ENCODE data around the gene SYT12.

Gene SYT12, protein sequence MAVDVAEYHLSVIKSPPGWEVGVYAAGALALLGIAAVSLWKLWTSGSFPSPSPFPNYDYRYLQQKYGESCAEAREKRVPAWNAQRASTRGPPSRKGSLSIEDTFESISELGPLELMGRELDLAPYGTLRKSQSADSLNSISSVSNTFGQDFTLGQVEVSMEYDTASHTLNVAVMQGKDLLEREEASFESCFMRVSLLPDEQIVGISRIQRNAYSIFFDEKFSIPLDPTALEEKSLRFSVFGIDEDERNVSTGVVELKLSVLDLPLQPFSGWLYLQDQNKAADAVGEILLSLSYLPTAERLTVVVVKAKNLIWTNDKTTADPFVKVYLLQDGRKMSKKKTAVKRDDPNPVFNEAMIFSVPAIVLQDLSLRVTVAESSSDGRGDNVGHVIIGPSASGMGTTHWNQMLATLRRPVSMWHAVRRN

DNA sequence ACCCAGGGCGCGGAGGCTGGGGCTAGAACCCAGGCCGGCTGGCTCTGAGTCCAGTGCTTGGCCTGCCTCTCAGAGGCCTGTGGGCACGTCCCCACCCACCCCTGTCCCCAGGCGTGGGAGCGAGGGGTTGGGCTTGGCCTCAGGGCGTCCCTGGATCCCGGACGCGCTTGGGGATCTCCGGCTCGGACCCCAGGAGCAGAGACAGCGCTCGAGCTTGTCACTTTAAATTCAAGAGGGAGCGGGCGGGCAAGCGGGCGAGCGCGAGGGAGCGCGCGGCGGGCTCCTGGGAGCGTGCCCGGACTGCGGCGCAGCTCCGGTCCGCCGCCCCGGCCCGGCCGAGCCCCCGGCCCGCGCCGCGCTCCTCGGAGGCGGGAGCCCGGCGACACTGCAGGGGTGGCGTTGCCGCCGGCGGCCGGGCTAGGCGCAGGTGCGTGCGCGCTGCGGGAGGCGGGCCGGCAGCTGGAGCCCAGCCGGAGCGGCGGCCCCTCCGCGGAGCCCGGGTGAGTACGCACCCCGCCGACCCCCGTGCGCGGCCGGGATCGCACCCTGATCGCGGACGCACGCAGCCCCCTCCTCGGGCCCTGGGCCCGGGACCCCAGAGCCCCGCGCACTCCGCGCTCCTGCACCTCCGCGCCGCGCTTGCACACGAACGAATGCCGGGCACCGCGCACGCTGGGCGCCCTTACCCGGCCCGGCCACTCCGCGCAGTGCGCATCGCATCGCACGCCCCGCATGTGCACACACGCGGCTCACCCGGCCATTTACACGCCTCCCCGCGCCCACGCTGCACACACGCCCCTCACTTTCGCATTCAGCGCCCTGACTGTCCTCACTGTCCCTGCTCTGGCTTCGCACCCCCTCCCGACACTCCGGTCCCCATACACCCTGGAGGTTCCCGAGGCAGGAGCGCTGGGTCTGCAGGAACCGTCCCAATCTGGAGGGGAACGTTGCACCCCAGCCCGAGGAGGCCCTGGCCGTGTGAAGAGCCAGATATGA, at the start of gene SYT12:
Gene SYT12, plus strand, starts transcription at position 174 of the 996 bp plus-strand sequence. CDS start 7,011 bp downstream, outside the sequence.
- DNase-seq (ENCODE audit: low read depth): no peak
- peak within 1 kb of the TSS; percentile 47 for H3K4me3 ChIP-seq (ENCODE audit: control insufficient read depth, low read depth, low read length)

DNA sequence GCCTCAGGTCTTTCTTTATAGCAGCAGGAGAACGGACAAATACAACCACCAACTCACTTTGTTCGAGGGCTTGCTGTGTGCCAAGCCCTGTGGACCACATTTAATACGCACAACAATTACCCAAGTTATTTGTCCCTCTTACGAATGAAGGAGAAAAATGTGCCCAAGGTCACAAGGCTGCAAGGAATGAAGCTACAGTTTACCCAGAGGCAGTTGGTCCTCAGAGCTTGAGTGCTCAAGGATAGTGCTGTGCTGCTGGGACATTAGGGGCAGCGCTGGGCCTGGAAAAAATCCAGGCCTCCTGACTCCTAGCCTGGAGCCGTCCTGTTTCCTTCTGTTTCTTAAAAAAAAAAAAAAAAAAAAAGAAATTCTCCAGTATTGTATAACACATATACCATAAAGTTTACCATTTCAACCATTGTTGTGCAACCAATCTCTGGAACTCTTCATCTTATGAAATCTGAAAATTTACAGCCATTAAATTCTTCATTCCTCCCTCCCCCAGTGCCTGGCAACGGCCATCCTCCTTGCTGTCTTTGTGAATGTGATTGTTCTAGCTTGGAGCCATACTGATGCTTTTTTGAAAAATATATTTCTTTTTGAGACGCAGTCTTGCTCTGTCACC, 48.9 kb upstream of the SYT12 start:
- no peak overlapping the region for H3K4me3 ChIP-seq (ENCODE audit: control insufficient read depth, low read depth, low read length)
- DNase-seq (ENCODE audit: low read depth): no peak
- TF ChIP-seq, protein P1, sequence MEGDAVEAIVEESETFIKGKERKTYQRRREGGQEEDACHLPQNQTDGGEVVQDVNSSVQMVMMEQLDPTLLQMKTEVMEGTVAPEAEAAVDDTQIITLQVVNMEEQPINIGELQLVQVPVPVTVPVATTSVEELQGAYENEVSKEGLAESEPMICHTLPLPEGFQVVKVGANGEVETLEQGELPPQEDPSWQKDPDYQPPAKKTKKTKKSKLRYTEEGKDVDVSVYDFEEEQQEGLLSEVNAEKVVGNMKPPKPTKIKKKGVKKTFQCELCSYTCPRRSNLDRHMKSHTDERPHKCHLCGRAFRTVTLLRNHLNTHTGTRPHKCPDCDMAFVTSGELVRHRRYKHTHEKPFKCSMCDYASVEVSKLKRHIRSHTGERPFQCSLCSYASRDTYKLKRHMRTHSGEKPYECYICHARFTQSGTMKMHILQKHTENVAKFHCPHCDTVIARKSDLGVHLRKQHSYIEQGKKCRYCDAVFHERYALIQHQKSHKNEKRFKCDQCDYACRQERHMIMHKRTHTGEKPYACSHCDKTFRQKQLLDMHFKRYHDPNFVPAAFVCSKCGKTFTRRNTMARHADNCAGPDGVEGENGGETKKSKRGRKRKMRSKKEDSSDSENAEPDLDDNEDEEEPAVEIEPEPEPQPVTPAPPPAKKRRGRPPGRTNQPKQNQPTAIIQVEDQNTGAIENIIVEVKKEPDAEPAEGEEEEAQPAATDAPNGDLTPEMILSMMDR (IDR thresholded peaks at IDR 0.05; ENCODE audit: control insufficient read depth, insufficient read depth, low read depth, low read length, missing control alignments): no peak

More for the DNA sequence above, at the start of gene SYT12:
- TF ChIP-seq, protein P1 (IDR thresholded peaks at IDR 0.05; ENCODE audit: control insufficient read depth, insufficient read depth, low read depth, low read length, missing control alignments): no peak

DNA sequence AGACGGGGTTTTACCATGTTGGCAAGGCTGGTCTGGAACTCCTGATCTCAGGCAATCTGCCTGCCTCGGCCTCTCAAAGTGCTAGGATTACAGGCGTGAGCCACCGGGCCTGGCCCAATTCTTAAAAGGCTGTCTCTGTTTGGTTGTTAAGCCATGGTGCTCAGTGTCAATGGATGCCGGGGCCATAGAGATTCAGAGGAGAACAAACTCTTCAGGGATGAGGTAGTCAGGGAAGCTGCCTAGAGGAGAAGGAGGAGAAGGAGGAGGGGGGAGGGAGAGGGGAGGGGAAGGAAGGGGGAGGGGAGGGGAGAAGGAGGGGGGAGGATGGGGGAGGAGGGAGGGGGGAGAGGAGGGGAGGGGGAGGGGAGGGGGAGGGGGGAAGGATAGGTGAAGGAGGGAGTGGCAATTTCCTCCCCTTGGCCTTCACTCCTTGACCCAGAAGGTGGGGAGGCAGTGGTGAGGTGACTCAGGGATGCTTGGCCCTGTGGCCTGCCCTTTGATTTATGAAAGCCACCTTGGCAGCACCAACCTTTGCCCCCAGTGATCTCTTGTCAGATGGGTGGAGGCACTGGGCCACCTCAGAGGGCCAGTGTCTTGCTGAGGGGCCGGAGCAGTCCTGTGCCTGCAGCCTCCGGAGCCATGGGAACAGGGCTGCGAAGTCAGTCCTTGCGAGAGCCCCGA, 48.1 kb upstream of the SYT12 start, which contains the start of gene C11orf86:
Gene C11orf86, plus strand, starts transcription at position 581 of the 681 bp plus-strand sequence. Its CDS starts 59 bp downstream, at position 640.
- H3K4me3 ChIP-seq (ENCODE audit: control insufficient read depth, low read depth, low read length): no peak within 1 kb of the TSS
- TF ChIP-seq, protein P1 (IDR thresholded peaks at IDR 0.05; ENCODE audit: control insufficient read depth, insufficient read depth, low read depth, low read length, missing control alignments): no peak
- DNase-seq (ENCODE audit: low read depth): no peak

DNA sequence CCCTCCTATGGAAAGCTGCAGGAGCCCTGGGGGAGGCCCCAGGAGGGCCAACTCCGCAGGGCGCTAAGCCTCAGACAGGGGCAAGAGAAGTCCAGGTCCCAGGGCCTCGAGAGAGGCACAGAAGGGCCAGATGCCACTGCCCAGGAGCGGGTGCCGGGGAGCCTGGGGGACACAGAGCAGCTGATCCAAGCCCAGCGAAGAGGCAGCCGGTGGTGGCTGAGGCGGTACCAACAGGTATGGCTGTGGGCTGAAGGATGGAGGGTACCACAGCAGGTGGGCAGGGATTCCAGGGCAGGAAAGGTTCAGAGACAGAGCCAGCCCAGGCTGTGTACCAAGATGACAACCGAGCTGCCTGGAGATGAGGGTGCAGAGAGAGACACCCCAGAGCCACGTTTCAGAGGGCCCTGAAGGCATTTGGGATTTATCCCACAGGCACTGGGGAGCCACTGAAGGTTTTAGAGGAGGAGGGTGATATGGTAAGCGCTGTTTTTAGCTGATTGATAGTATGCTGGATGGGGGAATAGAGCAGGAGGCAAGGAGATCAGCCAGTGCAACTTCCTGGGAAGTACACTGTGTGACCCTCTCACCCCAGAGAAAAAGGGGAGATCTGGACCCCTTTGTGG, 47.4 kb upstream of the SYT12 start:
- H3K4me3 ChIP-seq (ENCODE audit: control insufficient read depth, low read depth, low read length): no peak overlapping the region
- TF ChIP-seq, protein P1 (IDR thresholded peaks at IDR 0.05; ENCODE audit: control insufficient read depth, insufficient read depth, low read depth, low read length, missing control alignments): no peak

DNA sequence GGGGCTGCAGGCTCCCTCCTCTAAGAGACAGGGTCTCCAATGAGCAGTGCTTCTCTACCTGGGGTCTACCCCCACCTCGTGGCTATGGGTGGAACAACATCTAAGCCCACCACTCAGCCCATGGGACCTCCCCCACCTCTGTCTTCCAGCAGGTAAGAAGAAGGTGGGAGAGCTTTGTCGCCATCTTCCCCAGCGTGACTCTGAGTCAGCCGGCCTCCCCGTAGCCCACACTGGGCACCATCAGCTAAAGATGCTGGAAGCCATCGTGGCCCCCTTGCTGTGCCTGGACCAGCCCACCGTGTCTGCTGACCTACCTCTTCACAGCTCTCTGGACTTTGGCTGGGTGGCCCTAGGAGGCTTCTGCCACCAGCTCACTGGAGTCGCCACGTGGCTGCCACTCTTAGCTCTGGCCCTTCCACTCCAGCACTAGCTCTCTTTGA, 46.9 kb upstream of the SYT12 start:
- TF ChIP-seq, protein P1 (IDR thresholded peaks at IDR 0.05; ENCODE audit: control insufficient read depth, insufficient read depth, low read depth, low read length, missing control alignments): peak; percentile 70
- no peak for DNase-seq (ENCODE audit: low read depth)
- no peak overlapping the region for H3K4me3 ChIP-seq (ENCODE audit: control insufficient read depth, low read depth, low read length)

More for the DNA sequence above, 47.4 kb upstream of the SYT12 start:
- DNase-seq (ENCODE audit: low read depth): no peak
